ENCODE results near the gene PPP1R37.

- TF ChIP-seq ZNF70 (CRISPR knock-in tag; IDR thresholded peaks at IDR 0.05) (no peak), ZNF8 (CRISPR knock-in tag; IDR thresholded peaks at IDR 0.05) (no peak), TCF4 (CRISPR knock-in tag; IDR thresholded peaks at IDR 0.05; ENCODE audit: borderline replicate concordance) (no peak), BACH2 (CRISPR knock-in tag; IDR thresholded peaks at IDR 0.05; ENCODE audit: borderline replicate concordance) (no peak), CSRNP3 (CRISPR knock-in tag; IDR thresholded peaks at IDR 0.05) (no peak), RARB (CRISPR knock-in tag; IDR thresholded peaks at IDR 0.05) (no peak), POU6F1 (CRISPR knock-in tag; IDR thresholded peaks at IDR 0.05; ENCODE audit: borderline replicate concordance, low read depth) (no peak), ZFP30 (CRISPR knock-in tag; IDR thresholded peaks at IDR 0.05) (no peak), OSR1 (CRISPR knock-in tag; IDR thresholded peaks at IDR 0.05) (no peak), PPARA (CRISPR knock-in tag; IDR thresholded peaks at IDR 0.05; ENCODE audit: borderline replicate concordance) (no peak)
- TF ChIP-seq, protein P1, sequence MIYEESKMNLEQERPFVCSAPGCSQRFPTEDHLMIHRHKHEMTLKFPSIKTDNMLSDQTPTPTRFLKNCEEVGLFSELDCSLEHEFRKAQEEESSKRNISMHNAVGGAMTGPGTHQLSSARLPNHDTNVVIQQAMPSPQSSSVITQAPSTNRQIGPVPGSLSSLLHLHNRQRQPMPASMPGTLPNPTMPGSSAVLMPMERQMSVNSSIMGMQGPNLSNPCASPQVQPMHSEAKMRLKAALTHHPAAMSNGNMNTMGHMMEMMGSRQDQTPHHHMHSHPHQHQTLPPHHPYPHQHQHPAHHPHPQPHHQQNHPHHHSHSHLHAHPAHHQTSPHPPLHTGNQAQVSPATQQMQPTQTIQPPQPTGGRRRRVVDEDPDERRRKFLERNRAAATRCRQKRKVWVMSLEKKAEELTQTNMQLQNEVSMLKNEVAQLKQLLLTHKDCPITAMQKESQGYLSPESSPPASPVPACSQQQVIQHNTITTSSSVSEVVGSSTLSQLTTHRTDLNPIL (CRISPR knock-in tag; IDR thresholded peaks at IDR 0.05; ENCODE audit: low read depth): no peak
- TF ChIP-seq, protein P2, sequence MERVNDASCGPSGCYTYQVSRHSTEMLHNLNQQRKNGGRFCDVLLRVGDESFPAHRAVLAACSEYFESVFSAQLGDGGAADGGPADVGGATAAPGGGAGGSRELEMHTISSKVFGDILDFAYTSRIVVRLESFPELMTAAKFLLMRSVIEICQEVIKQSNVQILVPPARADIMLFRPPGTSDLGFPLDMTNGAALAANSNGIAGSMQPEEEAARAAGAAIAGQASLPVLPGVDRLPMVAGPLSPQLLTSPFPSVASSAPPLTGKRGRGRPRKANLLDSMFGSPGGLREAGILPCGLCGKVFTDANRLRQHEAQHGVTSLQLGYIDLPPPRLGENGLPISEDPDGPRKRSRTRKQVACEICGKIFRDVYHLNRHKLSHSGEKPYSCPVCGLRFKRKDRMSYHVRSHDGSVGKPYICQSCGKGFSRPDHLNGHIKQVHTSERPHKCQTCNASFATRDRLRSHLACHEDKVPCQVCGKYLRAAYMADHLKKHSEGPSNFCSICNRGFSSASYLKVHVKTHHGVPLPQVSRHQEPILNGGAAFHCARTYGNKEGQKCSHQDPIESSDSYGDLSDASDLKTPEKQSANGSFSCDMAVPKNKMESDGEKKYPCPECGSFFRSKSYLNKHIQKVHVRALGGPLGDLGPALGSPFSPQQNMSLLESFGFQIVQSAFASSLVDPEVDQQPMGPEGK (CRISPR knock-in tag; IDR thresholded peaks at IDR 0.05; ENCODE audit: borderline replicate concordance): no peak
Measured at GRCh38 chr19:45121827-45122345, 28.9 kb downstream of the PPP1R37 start.
